ENCODE measurements around the gene TSKU. TPM values are rescaled to one million over a fixed set of nuclear protein-coding genes. Genes with fewer than 3 reads are reported as not detected.

TSKU gene
- polyA plus RNA-seq, 1 of the 3 experiments (the other 2 are of a cell fraction): 20.7 TPM

DNA sequence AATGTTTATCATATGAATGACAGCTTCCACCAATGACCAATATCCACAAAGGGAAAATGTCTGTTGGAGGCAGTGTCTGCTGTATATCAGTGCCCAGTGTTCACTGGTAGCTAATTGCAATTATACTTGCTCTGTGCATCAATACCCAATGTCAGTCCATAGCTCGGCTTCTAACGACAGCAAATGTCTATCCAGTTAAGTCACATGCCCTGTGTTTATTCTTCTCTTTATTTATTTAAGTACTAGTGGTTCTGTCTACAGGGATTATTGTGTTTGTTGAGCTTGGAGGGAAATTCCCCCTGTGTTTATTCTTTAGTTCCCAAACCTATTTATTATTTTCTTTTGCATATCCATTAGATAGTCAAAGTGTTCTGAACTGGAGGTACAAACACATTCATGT lies 18.6 kb downstream of the TSKU start:
- POLR2A ChIA-PET: no interaction called here
- peaks cover 0 to 8% of the 10 kb centered on the region in 2 experiments; a peak in 1 of 4 replicates for H3K4me1 ChIP-seq (ENCODE audit: control insufficient read depth in 1 of 2, insufficient read depth in 2 of 2, low read depth in 1 of 2, low read length in 1 of 2)
- CTCF ChIA-PET: interaction anchor here (0.7 to 10.0 kb wide), 12 partner anchors 8 to 290 kb away, joined by 3 to 205 read pairs (median 3); no protein-coding TSS in a partner anchor
- H3K79me2 ChIP-seq (ENCODE audit: insufficient read depth): peaks cover 4% of the 10 kb centered on the region; the same call in 1 of the 2 replicates
- no peaks in the 10 kb centered on the region for H3K9me3 ChIP-seq
- 63% methylated on average over 2 of the region's 2 CpGs for WGBS (ENCODE audit: low lambda C conversion rate)
- H3K27me3 ChIP-seq (ENCODE audit: insufficient read depth): no peaks in the 10 kb centered on the region
- H3K36me3 ChIP-seq (replicated peaks in 1 of 2; ENCODE audit: control insufficient read depth in 1 of 2, insufficient read depth in 2 of 2, low read length in 1 of 2): peaks cover 0 to 2% of the 10 kb centered on the region in 2 experiments
- DNase-seq: no peak
- peaks cover 4% of the 10 kb centered on the region for H3F3A ChIP-seq (replicated peaks; ENCODE audit: insufficient read depth)
- H3K9me2 ChIP-seq: no peaks in the 10 kb centered on the region
- no peak overlapping the region for H3K27ac ChIP-seq (ENCODE audit: low read depth in 2 of 2, low read length in 1 of 2)
- peaks cover 18% of the 10 kb centered on the region for H4K20me1 ChIP-seq (ENCODE audit: insufficient read depth)
- H3K4me3 ChIP-seq (ENCODE audit: low read depth in 2 of 2, low read length in 1 of 2): no peak overlapping the region
- H3K9ac ChIP-seq: no peak overlapping the region
- TF ChIP-seq, protein P1, sequence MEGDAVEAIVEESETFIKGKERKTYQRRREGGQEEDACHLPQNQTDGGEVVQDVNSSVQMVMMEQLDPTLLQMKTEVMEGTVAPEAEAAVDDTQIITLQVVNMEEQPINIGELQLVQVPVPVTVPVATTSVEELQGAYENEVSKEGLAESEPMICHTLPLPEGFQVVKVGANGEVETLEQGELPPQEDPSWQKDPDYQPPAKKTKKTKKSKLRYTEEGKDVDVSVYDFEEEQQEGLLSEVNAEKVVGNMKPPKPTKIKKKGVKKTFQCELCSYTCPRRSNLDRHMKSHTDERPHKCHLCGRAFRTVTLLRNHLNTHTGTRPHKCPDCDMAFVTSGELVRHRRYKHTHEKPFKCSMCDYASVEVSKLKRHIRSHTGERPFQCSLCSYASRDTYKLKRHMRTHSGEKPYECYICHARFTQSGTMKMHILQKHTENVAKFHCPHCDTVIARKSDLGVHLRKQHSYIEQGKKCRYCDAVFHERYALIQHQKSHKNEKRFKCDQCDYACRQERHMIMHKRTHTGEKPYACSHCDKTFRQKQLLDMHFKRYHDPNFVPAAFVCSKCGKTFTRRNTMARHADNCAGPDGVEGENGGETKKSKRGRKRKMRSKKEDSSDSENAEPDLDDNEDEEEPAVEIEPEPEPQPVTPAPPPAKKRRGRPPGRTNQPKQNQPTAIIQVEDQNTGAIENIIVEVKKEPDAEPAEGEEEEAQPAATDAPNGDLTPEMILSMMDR (IDR thresholded peaks at IDR 0.05): no peak
- TF ChIP-seq JUND (IDR thresholded peaks at IDR 0.05) (no peak), EZH2phosphoT487 (IDR thresholded peaks at IDR 0.05; ENCODE audit: borderline replicate concordance, low read depth) (no peak), NRF1 (IDR thresholded peaks at IDR 0.05; ENCODE audit: low read depth, low read length) (no peak), FOXM1 (IDR thresholded peaks at IDR 0.05; ENCODE audit: low read depth) (no peak), SMC3 (IDR thresholded peaks at IDR 0.05; ENCODE audit: low read depth, low read length) (no peak), EP300 (IDR thresholded peaks at IDR 0.05; ENCODE audit: borderline replicate concordance in 1 of 2, low read depth in 1 of 2, low read length in 1 of 2) (no peak), TEAD4 (IDR thresholded peaks at IDR 0.05; ENCODE audit: borderline replicate concordance, insufficient read depth) (no peak)
- TF ChIP-seq, protein P2, sequence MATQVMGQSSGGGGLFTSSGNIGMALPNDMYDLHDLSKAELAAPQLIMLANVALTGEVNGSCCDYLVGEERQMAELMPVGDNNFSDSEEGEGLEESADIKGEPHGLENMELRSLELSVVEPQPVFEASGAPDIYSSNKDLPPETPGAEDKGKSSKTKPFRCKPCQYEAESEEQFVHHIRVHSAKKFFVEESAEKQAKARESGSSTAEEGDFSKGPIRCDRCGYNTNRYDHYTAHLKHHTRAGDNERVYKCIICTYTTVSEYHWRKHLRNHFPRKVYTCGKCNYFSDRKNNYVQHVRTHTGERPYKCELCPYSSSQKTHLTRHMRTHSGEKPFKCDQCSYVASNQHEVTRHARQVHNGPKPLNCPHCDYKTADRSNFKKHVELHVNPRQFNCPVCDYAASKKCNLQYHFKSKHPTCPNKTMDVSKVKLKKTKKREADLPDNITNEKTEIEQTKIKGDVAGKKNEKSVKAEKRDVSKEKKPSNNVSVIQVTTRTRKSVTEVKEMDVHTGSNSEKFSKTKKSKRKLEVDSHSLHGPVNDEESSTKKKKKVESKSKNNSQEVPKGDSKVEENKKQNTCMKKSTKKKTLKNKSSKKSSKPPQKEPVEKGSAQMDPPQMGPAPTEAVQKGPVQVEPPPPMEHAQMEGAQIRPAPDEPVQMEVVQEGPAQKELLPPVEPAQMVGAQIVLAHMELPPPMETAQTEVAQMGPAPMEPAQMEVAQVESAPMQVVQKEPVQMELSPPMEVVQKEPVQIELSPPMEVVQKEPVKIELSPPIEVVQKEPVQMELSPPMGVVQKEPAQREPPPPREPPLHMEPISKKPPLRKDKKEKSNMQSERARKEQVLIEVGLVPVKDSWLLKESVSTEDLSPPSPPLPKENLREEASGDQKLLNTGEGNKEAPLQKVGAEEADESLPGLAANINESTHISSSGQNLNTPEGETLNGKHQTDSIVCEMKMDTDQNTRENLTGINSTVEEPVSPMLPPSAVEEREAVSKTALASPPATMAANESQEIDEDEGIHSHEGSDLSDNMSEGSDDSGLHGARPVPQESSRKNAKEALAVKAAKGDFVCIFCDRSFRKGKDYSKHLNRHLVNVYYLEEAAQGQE (IDR thresholded peaks at IDR 0.05; ENCODE audit: low read depth, low read length): no peak
- no peak overlapping the region for H2AFZ ChIP-seq (ENCODE audit: low read depth)
- H3K4me2 ChIP-seq: no peak overlapping the region

DNA sequence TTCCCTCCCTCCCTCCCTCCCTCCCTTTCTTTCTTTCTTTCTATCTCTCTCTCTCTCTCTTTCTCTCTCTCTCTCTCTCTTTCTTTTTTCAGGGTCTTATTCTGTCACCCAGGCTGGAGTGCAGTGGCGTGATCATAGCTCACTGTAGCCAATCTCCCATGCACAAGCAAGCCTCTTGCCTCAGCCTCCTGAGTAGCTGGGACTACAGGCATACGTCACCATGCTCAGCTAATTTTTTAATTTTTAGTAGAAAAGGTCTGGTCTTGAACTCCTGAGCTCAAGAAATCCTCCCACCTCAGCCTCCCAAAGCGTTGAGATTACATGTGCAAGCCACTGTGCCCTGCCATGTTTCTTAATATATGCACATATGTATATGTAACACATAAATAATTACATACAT lies 19.0 kb downstream of the TSKU start:
- Histone ChIP-seq H3K27me3 (ENCODE audit: insufficient read depth) (no peaks in the 10 kb centered on the region), H3K36me3 (replicated peaks in 1 of 2; ENCODE audit: control insufficient read depth in 1 of 2, insufficient read depth in 2 of 2, low read length in 1 of 2) (no peaks in the 10 kb centered on the region), H3K4me2 (no peak overlapping the region), H3K9ac (no peak overlapping the region), H3K9me3 (no peaks in the 10 kb centered on the region), H3K79me2 (ENCODE audit: insufficient read depth) (peaks cover 4% of the 10 kb centered on the region; the same call in 1 of the 2 replicates), H3K4me1 (ENCODE audit: control insufficient read depth in 1 of 2, insufficient read depth in 2 of 2, low read depth in 1 of 2, low read length in 1 of 2) (peaks cover 0 to 11% of the 10 kb centered on the region in 2 experiments; a peak in 1 of 4 replicates), H2AFZ (ENCODE audit: low read depth) (no peak overlapping the region), H3F3A (replicated peaks; ENCODE audit: insufficient read depth) (peaks cover 4% of the 10 kb centered on the region), H3K4me3 (ENCODE audit: low read depth in 2 of 2, low read length in 1 of 2) (no peak overlapping the region), H3K27ac (ENCODE audit: low read depth in 2 of 2, low read length in 1 of 2) (no peak overlapping the region), H3K9me2 (no peaks in the 10 kb centered on the region), H4K20me1 (ENCODE audit: insufficient read depth) (peaks cover 17% of the 10 kb centered on the region)
- ChIA-PET CTCF (interaction anchor here (0.7 to 10.0 kb wide), 12 partner anchors 8 to 289 kb away, joined by 3 to 205 read pairs (median 3); no protein-coding TSS in a partner anchor), POLR2A (no interaction called here)
- 92% methylated on average over 3 of the region's 3 CpGs for WGBS (ENCODE audit: low lambda C conversion rate)
- TF ChIP-seq, protein P3, sequence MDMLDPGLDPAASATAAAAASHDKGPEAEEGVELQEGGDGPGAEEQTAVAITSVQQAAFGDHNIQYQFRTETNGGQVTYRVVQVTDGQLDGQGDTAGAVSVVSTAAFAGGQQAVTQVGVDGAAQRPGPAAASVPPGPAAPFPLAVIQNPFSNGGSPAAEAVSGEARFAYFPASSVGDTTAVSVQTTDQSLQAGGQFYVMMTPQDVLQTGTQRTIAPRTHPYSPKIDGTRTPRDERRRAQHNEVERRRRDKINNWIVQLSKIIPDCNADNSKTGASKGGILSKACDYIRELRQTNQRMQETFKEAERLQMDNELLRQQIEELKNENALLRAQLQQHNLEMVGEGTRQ (IDR thresholded peaks at IDR 0.05; ENCODE audit: borderline replicate concordance, low read depth, low read length): no peak
- no peak for TF ChIP-seq POLR2AphosphoS5 (IDR thresholded peaks at IDR 0.05; ENCODE audit: low read depth, low read length)
- no peak for TF ChIP-seq TEAD4 (IDR thresholded peaks at IDR 0.05; ENCODE audit: borderline replicate concordance, insufficient read depth)
- TF ChIP-seq, protein P4, sequence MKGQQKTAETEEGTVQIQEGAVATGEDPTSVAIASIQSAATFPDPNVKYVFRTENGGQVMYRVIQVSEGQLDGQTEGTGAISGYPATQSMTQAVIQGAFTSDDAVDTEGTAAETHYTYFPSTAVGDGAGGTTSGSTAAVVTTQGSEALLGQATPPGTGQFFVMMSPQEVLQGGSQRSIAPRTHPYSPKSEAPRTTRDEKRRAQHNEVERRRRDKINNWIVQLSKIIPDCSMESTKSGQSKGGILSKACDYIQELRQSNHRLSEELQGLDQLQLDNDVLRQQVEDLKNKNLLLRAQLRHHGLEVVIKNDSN (IDR thresholded peaks at IDR 0.05; ENCODE audit: borderline replicate concordance, low read depth): no peak
- no peak for TF ChIP-seq FOSL2 (IDR thresholded peaks at IDR 0.05; ENCODE audit: borderline replicate concordance, low read depth)
- DNase-seq: no peak

Data from SK-N-SH (cell line).